GM23338 (cell line): ENCODE measurements around the gene PSMC3. TPM values are rescaled to one million over a fixed set of nuclear protein-coding genes. Genes with fewer than 3 reads are reported as not detected.

ENCODE experiments used
- ATAC-seq: fragments of 200-7000 bp; cut with Tn5 transposase; 3 replicates; pipeline ENCODE4 v1.9.1; 2020
- DNase-seq: peaks from one replicate; pipeline ENCODE4 v3.0.0-alpha.2; 2015; ENCODE audit warnings: low spot score
- H2AFZ ChIP-seq: fragments of 200-600 bp; sonication (generic); 2 replicates; pipeline ENCODE4 v1.8.0; 2016; ENCODE audit warnings: antibody characterized with exemption, mild to moderate bottlenecking, moderate library complexity
- H3F3A ChIP-seq: fragments of 200-600 bp; sonication (generic); replicated peaks from 2 replicates; pipeline ENCODE4 v1.8.0; 2017; ENCODE audit warnings: antibody characterized with exemption, mixed run types, low read depth
- H3K27ac ChIP-seq: fragments of 200-600 bp; sonication (generic); 2 replicates; pipeline ENCODE4 v1.6.1; 2016; ENCODE audit warnings: low read depth
- H3K27me3 ChIP-seq: fragments of 200-600 bp; sonication (generic); 2 replicates; pipeline ENCODE4 v1.8.0; 2016; ENCODE audit warnings: mild to moderate bottlenecking, mixed run types, moderate library complexity; ENCODE audit not compliant: insufficient read depth
- H3K36me3 ChIP-seq: fragments of 200-600 bp; sonication (generic); 2 replicates; pipeline ENCODE4 v1.8.0; 2016; ENCODE audit warnings: mild to moderate bottlenecking; ENCODE audit not compliant: insufficient read depth
- H3K4me1 ChIP-seq: fragments of 200-600 bp; sonication (generic); 2 replicates; pipeline ENCODE4 v1.8.0; 2016; ENCODE audit warnings: mild to moderate bottlenecking, moderate library complexity; ENCODE audit not compliant: insufficient read depth
- H3K4me2 ChIP-seq: fragments of 200-600 bp; sonication (generic); 2 replicates; pipeline ENCODE4 v1.7.1; 2017; ENCODE audit warnings: mixed run types
- H3K4me3 ChIP-seq: fragments of 200-600 bp; sonication (generic); 2 replicates; pipeline ENCODE4 v1.6.1; 2016; ENCODE audit warnings: mixed run types
- H3K79me2 ChIP-seq: fragments of 200-600 bp; sonication (generic); replicated peaks from 2 replicates; pipeline ENCODE4 v1.8.0; 2017; ENCODE audit warnings: mild to moderate bottlenecking; ENCODE audit not compliant: insufficient read depth
- H3K9me2 ChIP-seq: fragments of 200-600 bp; sonication (generic); 2 replicates; pipeline ENCODE4 v1.8.0; 2017; ENCODE audit not compliant: insufficient read depth
- H4K20me1 ChIP-seq: fragments of 200-600 bp; sonication (generic); replicated peaks from 2 replicates; pipeline ENCODE4 v1.8.0; 2017; ENCODE audit warnings: mild to moderate bottlenecking; ENCODE audit not compliant: insufficient read depth
- H3K27ac Mint-ChIP-seq: 2 replicates; pipeline ENCODE4 v1.8.0; 2020; ENCODE audit warnings: inconsistent platforms, mild to moderate bottlenecking, moderate library complexity, mixed read lengths
- H3K27me3 Mint-ChIP-seq: 3 replicates; pipeline ENCODE4 v1.8.0; 2022; ENCODE audit warnings: low read depth, mild to moderate bottlenecking, moderate library complexity, mixed read lengths, inconsistent platforms; ENCODE audit not compliant: insufficient read depth, poor library complexity
- H3K36me3 Mint-ChIP-seq: 3 replicates; pipeline ENCODE4 v1.8.0; 2021; ENCODE audit warnings: low read depth, mild to moderate bottlenecking, inconsistent platforms, moderate library complexity, mixed read lengths
- H3K4me1 Mint-ChIP-seq: 3 replicates; pipeline ENCODE4 v1.8.0; 2020; ENCODE audit warnings: mild to moderate bottlenecking, inconsistent platforms, mixed read lengths
- H3K4me3 Mint-ChIP-seq: 3 replicates; pipeline ENCODE4 v1.8.0; 2021; ENCODE audit warnings: moderate library complexity, mild to moderate bottlenecking, inconsistent platforms, mixed read lengths
- H3K9me3 Mint-ChIP-seq: 3 replicates; pipeline ENCODE4 v1.8.0; 2020; ENCODE audit warnings: moderate library complexity, mild to moderate bottlenecking, inconsistent platforms, mixed read lengths
- EZH2 ChIP-seq: fragments of 200-600 bp; sonication (generic); IDR thresholded peaks from one replicate; pipeline ENCODE4 v1.8.0; 2017; ENCODE audit warnings: antibody characterized with exemption, mild to moderate bottlenecking, low read depth; ENCODE audit not compliant: unreplicated experiment
- EZH2phosphoT487 ChIP-seq: fragments of 200-600 bp; sonication (generic); IDR thresholded peaks from one replicate; pipeline ENCODE4 v1.8.1; 2018; ENCODE audit warnings: antibody characterized with exemption; ENCODE audit not compliant: unreplicated experiment
- JUNB ChIP-seq: IDR thresholded peaks from one replicate; pipeline ENCODE4 v1.6.1; 2016; ENCODE audit warnings: antibody characterized with exemption; ENCODE audit not compliant: unreplicated experiment
- NANOG ChIP-seq: IDR thresholded peaks from 2 replicates; pipeline ENCODE4 v1.6.1; 2016; ENCODE audit warnings: antibody characterized with exemption, borderline replicate concordance
- POLR2AphosphoS5 ChIP-seq: IDR thresholded peaks from 2 replicates; pipeline ENCODE4 v1.6.1; 2016; ENCODE audit warnings: antibody characterized with exemption, low read depth
- STAT1 ChIP-seq: IDR thresholded peaks from one replicate; pipeline ENCODE4 v1.6.1; 2016; ENCODE audit warnings: antibody characterized with exemption; ENCODE audit not compliant: unreplicated experiment
- ZNF331 ChIP-seq: fragments of 250-450 bp; sonication (Bioruptor Pico); IDR thresholded peaks from 2 replicates; pipeline ENCODE4 v1.5.0; 2020; ENCODE audit warnings: low read depth, mild to moderate bottlenecking, moderate library complexity
- ZNF462 ChIP-seq: fragments of 250-450 bp; sonication (Bioruptor Pico); IDR thresholded peaks from 2 replicates; pipeline ENCODE4 v1.5.0; 2020; ENCODE audit warnings: mild to moderate bottlenecking, moderate library complexity
- polyA plus RNA-seq: library from polyadenylated mRNA; unstranded; fragments of >200 nt; fragmentation: Nextera tagmentation; extraction: Ambion mirVana; gene quantifications from 2 replicates; pipeline ENCODE4 v1.2.1, GENCODE V29; 2016
- total RNA-seq: library from RNA; depleted of rRNA; stranded (reverse); fragments of >200 nt; shearing (Covaris generic); gene quantifications from 2 replicates; pipeline ENCODE4 v1.2.3, GENCODE V29; 2014
- TF ChIP-seq, protein P1 (sequence below): IDR thresholded peaks from 2 replicates; pipeline ENCODE4 v1.6.1; 2016; ENCODE audit warnings: antibody characterized with exemption
- TF ChIP-seq, protein P2 (sequence below): IDR thresholded peaks from one replicate; pipeline ENCODE4 v1.6.1; 2018; ENCODE audit warnings: antibody characterized with exemption; ENCODE audit not compliant: unreplicated experiment

PSMC3 gene
- total and polyA plus RNA-seq, 2 experiments from 2014 or later: 147 to 190 TPM

- TF ChIP-seq, protein P1, sequence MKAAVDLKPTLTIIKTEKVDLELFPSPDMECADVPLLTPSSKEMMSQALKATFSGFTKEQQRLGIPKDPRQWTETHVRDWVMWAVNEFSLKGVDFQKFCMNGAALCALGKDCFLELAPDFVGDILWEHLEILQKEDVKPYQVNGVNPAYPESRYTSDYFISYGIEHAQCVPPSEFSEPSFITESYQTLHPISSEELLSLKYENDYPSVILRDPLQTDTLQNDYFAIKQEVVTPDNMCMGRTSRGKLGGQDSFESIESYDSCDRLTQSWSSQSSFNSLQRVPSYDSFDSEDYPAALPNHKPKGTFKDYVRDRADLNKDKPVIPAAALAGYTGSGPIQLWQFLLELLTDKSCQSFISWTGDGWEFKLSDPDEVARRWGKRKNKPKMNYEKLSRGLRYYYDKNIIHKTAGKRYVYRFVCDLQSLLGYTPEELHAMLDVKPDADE: no peak
- TF ChIP-seq JUNB: no peak
- Mint-ChIP-seq H3K36me3 (no peaks in the 10 kb centered on the region), H3K27me3 (peaks cover 2% of the 10 kb centered on the region), H3K9me3 (no peaks in the 10 kb centered on the region; the same call in 2 of the 3 replicates), H3K4me1 (no peaks in the 10 kb centered on the region), H3K4me3 (no peak overlapping the region), H3K27ac (no peak overlapping the region)
- ATAC-seq (no peak), DNase-seq (no peak)
- no peaks in the 10 kb centered on the region for H3F3A ChIP-seq
- H3K27ac ChIP-seq: no peak overlapping the region
- H3K27me3 ChIP-seq: no peaks in the 10 kb centered on the region
- H3K79me2 ChIP-seq: no peaks in the 10 kb centered on the region
- no peak overlapping the region for H3K4me2 ChIP-seq
- no peak overlapping the region for H2AFZ ChIP-seq
- H3K4me3 ChIP-seq: no peak overlapping the region
- H3K4me1 ChIP-seq: no peaks in the 10 kb centered on the region
- no peaks in the 10 kb centered on the region for H3K9me2 ChIP-seq
- no peaks in the 10 kb centered on the region for H3K36me3 ChIP-seq
- no peaks in the 10 kb centered on the region for H4K20me1 ChIP-seq
Observed at GRCh38 chr11:47434011-47434786, 8.0 kb upstream of the PSMC3 start.

- no peaks in the 10 kb centered on the region for H3K27me3 ChIP-seq
- no peaks in the 10 kb centered on the region for H3F3A ChIP-seq
- no peaks in the 10 kb centered on the region for H3K79me2 ChIP-seq
- DNase-seq: no peak
- no peak overlapping the region for H3K27ac Mint-ChIP-seq
- no peak overlapping the region for H3K27ac ChIP-seq
- H3K4me1 ChIP-seq: no peaks in the 10 kb centered on the region
- no peak overlapping the region for H3K4me2 ChIP-seq
- H4K20me1 ChIP-seq: no peaks in the 10 kb centered on the region
- H3K36me3 Mint-ChIP-seq: no peaks in the 10 kb centered on the region
- no peak overlapping the region for H3K4me3 Mint-ChIP-seq
- H3K27me3 Mint-ChIP-seq: peaks cover 2% of the 10 kb centered on the region
- no peak for ATAC-seq
- H3K4me3 ChIP-seq: no peak overlapping the region
- H3K4me1 Mint-ChIP-seq: no peaks in the 10 kb centered on the region
- no peaks in the 10 kb centered on the region for H3K9me2 ChIP-seq
- TF ChIP-seq ZNF331 (no peak), STAT1 (no peak), EZH2phosphoT487 (no peak), NANOG (no peak), EZH2 (no peak), ZNF462 (CRISPR knock-in tag) (no peak), JUNB (no peak), POLR2AphosphoS5 (no peak)
- TF ChIP-seq, protein P2, sequence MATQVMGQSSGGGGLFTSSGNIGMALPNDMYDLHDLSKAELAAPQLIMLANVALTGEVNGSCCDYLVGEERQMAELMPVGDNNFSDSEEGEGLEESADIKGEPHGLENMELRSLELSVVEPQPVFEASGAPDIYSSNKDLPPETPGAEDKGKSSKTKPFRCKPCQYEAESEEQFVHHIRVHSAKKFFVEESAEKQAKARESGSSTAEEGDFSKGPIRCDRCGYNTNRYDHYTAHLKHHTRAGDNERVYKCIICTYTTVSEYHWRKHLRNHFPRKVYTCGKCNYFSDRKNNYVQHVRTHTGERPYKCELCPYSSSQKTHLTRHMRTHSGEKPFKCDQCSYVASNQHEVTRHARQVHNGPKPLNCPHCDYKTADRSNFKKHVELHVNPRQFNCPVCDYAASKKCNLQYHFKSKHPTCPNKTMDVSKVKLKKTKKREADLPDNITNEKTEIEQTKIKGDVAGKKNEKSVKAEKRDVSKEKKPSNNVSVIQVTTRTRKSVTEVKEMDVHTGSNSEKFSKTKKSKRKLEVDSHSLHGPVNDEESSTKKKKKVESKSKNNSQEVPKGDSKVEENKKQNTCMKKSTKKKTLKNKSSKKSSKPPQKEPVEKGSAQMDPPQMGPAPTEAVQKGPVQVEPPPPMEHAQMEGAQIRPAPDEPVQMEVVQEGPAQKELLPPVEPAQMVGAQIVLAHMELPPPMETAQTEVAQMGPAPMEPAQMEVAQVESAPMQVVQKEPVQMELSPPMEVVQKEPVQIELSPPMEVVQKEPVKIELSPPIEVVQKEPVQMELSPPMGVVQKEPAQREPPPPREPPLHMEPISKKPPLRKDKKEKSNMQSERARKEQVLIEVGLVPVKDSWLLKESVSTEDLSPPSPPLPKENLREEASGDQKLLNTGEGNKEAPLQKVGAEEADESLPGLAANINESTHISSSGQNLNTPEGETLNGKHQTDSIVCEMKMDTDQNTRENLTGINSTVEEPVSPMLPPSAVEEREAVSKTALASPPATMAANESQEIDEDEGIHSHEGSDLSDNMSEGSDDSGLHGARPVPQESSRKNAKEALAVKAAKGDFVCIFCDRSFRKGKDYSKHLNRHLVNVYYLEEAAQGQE: no peak
- H3K36me3 ChIP-seq: no peaks in the 10 kb centered on the region
- no peaks in the 10 kb centered on the region; the same call in 2 of the 3 replicates for H3K9me3 Mint-ChIP-seq
- H2AFZ ChIP-seq: no peak overlapping the region
Observed at GRCh38 chr11:47433157-47433556, 6.9 kb upstream of the PSMC3 start.
